HEK293 (cell line): ENCODE data around the gene TPGS1.

ENCODE experiments used
- BCL11B ChIP-seq: fragments of 450-650 bp; formaldehyde crosslinking; IDR thresholded peaks from 2 replicates; pipeline ENCODE4 v1.5.1; 2016; ENCODE audit warnings: low read depth, missing biosample characterization, missing genetic modification characterization
- HIC1 ChIP-seq: fragments of 450-650 bp; formaldehyde crosslinking; IDR thresholded peaks from 2 replicates; pipeline ENCODE4 v1.5.1; 2016; ENCODE audit warnings: missing biosample characterization, missing genetic modification characterization
- KLF9 ChIP-seq: fragments of 450-650 bp; formaldehyde crosslinking; IDR thresholded peaks from 2 replicates; pipeline ENCODE4 v1.5.1; 2016; ENCODE audit warnings: missing biosample characterization, missing genetic modification characterization, low read depth
- OVOL3 ChIP-seq: fragments of 450-650 bp; formaldehyde crosslinking; IDR thresholded peaks from 2 replicates; pipeline ENCODE4 v1.5.1; 2016; ENCODE audit warnings: missing biosample characterization, missing genetic modification characterization
- PBX3 ChIP-seq: sonication (generic); formaldehyde crosslinking; IDR thresholded peaks from 2 replicates; pipeline ENCODE4 v1.8.1; 2022; ENCODE audit warnings: mild to moderate bottlenecking, moderate library complexity, missing genetic modification reagents
- REPIN1 ChIP-seq: fragments of 450-650 bp; formaldehyde crosslinking; IDR thresholded peaks from 2 replicates; pipeline ENCODE4 v1.5.1; 2017; ENCODE audit warnings: missing biosample characterization, missing genetic modification characterization, low read depth
- REST ChIP-seq: fragments of 450-650 bp; formaldehyde crosslinking; IDR thresholded peaks from 2 replicates; pipeline ENCODE4 v1.5.1; 2016; ENCODE audit warnings: missing biosample characterization, missing genetic modification characterization
- SCRT2 ChIP-seq: fragments of 450-650 bp; formaldehyde crosslinking; IDR thresholded peaks from 2 replicates; pipeline ENCODE4 v1.5.1; 2016; ENCODE audit warnings: missing biosample characterization, missing genetic modification characterization
- ZFP69B ChIP-seq: fragments of 450-650 bp; formaldehyde crosslinking; IDR thresholded peaks from 2 replicates; pipeline ENCODE4 v1.5.1; 2016; ENCODE audit warnings: missing biosample characterization, missing genetic modification characterization
- ZNF112 ChIP-seq: fragments of 450-650 bp; formaldehyde crosslinking; IDR thresholded peaks from 2 replicates; pipeline ENCODE4 v1.5.0; 2017; ENCODE audit warnings: missing biosample characterization, missing genetic modification characterization
- ZNF148 ChIP-seq: fragments of 450-650 bp; formaldehyde crosslinking; IDR thresholded peaks from 2 replicates; pipeline ENCODE4 v1.5.0; 2017; ENCODE audit warnings: missing biosample characterization, missing genetic modification characterization, borderline replicate concordance
- ZNF175 ChIP-seq: fragments of 450-650 bp; formaldehyde crosslinking; IDR thresholded peaks from 2 replicates; pipeline ENCODE4 v1.5.1; 2016; ENCODE audit warnings: missing biosample characterization, missing genetic modification characterization
- ZNF248 ChIP-seq: fragments of 450-650 bp; formaldehyde crosslinking; IDR thresholded peaks from 2 replicates; pipeline ENCODE4 v1.5.1; 2017; ENCODE audit warnings: missing biosample characterization, missing genetic modification characterization
- ZNF311 ChIP-seq: fragments of 450-650 bp; formaldehyde crosslinking; IDR thresholded peaks from 2 replicates; pipeline ENCODE4 v1.5.1; 2017; ENCODE audit warnings: missing biosample characterization, missing genetic modification characterization, borderline replicate concordance
- ZNF354C ChIP-seq: fragments of 450-650 bp; formaldehyde crosslinking; IDR thresholded peaks from 2 replicates; pipeline ENCODE4 v1.5.1; 2016; ENCODE audit warnings: missing biosample characterization, missing genetic modification characterization, low read depth, borderline replicate concordance
- ZNF433 ChIP-seq: fragments of 450-650 bp; formaldehyde crosslinking; IDR thresholded peaks from 2 replicates; pipeline ENCODE4 v1.5.1; 2016; ENCODE audit warnings: missing biosample characterization, missing genetic modification characterization, low read depth
- ZNF473 ChIP-seq: fragments of 450-650 bp; formaldehyde crosslinking; IDR thresholded peaks from 2 replicates; pipeline ENCODE4 v1.5.1; 2017; ENCODE audit warnings: missing biosample characterization, missing genetic modification characterization
- ZNF513 ChIP-seq: fragments of 450-650 bp; IDR thresholded peaks from 2 replicates; pipeline ENCODE4 v1.5.1; 2018; ENCODE audit warnings: missing biosample characterization, missing genetic modification characterization
- ZNF580 ChIP-seq: fragments of 450-650 bp; formaldehyde crosslinking; IDR thresholded peaks from 2 replicates; pipeline ENCODE4 v1.5.1; 2016; ENCODE audit warnings: missing biosample characterization, missing genetic modification characterization
- ZNF677 ChIP-seq: fragments of 450-650 bp; IDR thresholded peaks from 2 replicates; pipeline ENCODE4 v1.5.0; 2018; ENCODE audit warnings: missing biosample characterization, mild to moderate bottlenecking, missing genetic modification characterization, moderate library complexity
- ZNF76 ChIP-seq: fragments of 450-650 bp; formaldehyde crosslinking; IDR thresholded peaks from 2 replicates; pipeline ENCODE4; 2016; ENCODE audit warnings: low read depth, missing biosample characterization, missing genetic modification characterization, borderline replicate concordance
- ZNF776 ChIP-seq: fragments of 450-650 bp; formaldehyde crosslinking; IDR thresholded peaks from 2 replicates; pipeline ENCODE4 v1.5.0; 2017; ENCODE audit warnings: missing biosample characterization, missing genetic modification characterization, borderline replicate concordance
- ZSCAN30 ChIP-seq: fragments of 450-650 bp; IDR thresholded peaks from 2 replicates; pipeline ENCODE4 v1.5.1; 2018; ENCODE audit warnings: missing biosample characterization, mild to moderate bottlenecking, missing genetic modification characterization, moderate library complexity
- TF ChIP-seq, protein P1 (sequence below): IDR thresholded peaks from 2 replicates; pipeline ENCODE4 v1.6.1; 2011; ENCODE audit warnings: mild to moderate bottlenecking, low read depth, low read length, borderline replicate concordance
- TF ChIP-seq, protein P2 (sequence below): fragments of 450-650 bp; formaldehyde crosslinking; IDR thresholded peaks from 2 replicates; pipeline ENCODE4 v1.5.1; 2016; ENCODE audit warnings: missing biosample characterization, missing genetic modification characterization

Gene TPGS1

DNA sequence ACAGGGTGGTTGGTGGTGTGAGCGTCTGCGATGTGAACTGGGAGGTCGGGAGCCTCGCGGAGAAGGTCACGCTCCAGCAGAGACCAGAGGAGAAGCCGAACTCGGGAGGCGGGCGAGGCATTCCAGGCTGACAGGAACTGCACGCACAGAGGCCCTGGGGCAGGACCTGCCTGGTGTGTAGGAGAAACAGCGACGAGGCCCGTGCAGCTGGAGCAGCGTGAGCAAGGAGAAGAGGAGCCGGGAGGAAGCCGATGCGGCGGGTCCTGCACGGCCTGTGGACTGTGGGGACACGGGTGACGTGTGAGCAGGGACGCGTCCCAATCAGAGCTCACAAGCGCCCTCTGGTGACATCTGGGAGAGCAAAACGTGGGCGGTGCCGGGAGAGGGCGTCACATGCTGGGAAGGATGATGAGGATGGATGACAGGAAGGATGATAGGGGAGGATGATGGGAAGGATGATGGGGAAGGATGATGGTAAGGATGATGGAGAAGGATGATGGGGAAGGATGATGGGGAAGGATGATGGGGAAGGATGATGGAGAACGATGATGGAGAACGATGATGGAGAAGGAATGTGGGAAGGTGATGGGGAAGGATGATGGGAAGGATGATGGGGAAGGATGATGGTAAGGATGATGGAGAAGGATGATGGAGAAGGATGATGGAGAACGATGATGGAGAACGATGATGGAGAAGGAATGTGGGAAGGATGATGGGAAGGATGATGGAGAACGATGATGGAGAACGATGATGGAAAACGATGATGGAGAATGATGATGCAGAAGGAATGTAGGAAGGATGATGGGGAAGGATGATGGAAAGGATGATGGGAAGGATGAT, 27.1 kb upstream of the TPGS1 start (continued):
- TF ChIP-seq ZNF248 (no peak), ZNF148 (no peak), SCRT2 (no peak), OVOL3 (tag by site-specific recombination) (no peak), ZFP69B (tag by site-specific recombination) (0 out of 2 replicates have a peak, but pooled peaks have one; percentile 23), BCL11B (tag by site-specific recombination) (no peak), ZNF513 (tag by site-specific recombination) (peak; percentile 55), ZNF175 (tag by site-specific recombination) (no peak), ZNF311 (tag by site-specific recombination) (no peak), ZNF580 (tag by site-specific recombination) (no peak), ZSCAN30 (tag by site-specific recombination) (no peak), KLF9 (tag by site-specific recombination) (peak; percentile 88), ZNF433 (tag by site-specific recombination) (no peak), ZNF776 (tag by site-specific recombination) (no peak), HIC1 (tag by site-specific recombination) (no peak), ZNF354C (tag by site-specific recombination) (no peak), ZNF473 (no peak), ZNF76 (tag by site-specific recombination) (peak; percentile 78), PBX3 (CRISPR knock-in tag) (0 out of 2 replicates have a peak, but pooled peaks have one; percentile 38), ZNF112 (no peak), REPIN1 (tag by site-specific recombination) (no peak), ZNF677 (tag by site-specific recombination) (no peak), REST (no peak)
- TF ChIP-seq, protein P1, sequence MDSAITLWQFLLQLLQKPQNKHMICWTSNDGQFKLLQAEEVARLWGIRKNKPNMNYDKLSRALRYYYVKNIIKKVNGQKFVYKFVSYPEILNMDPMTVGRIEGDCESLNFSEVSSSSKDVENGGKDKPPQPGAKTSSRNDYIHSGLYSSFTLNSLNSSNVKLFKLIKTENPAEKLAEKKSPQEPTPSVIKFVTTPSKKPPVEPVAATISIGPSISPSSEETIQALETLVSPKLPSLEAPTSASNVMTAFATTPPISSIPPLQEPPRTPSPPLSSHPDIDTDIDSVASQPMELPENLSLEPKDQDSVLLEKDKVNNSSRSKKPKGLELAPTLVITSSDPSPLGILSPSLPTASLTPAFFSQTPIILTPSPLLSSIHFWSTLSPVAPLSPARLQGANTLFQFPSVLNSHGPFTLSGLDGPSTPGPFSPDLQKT: no peak
- TF ChIP-seq, protein P2, sequence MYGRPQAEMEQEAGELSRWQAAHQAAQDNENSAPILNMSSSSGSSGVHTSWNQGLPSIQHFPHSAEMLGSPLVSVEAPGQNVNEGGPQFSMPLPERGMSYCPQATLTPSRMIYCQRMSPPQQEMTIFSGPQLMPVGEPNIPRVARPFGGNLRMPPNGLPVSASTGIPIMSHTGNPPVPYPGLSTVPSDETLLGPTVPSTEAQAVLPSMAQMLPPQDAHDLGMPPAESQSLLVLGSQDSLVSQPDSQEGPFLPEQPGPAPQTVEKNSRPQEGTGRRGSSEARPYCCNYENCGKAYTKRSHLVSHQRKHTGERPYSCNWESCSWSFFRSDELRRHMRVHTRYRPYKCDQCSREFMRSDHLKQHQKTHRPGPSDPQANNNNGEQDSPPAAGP (tag by site-specific recombination): peak; percentile 27; the same call in 1 of the 2 replicates
